GM10266 (cell line): ENCODE data around the gene EXOC3L4.
"Not testable (repeated sequence)": the region's sequence is repeated elsewhere in the genome, so short reads cannot be mapped to it uniquely, and the experiment has no call there.

Experiments
- DNase-seq: peaks from one replicate; pipeline ENCODE4 v3.0.0; 2012; ENCODE audit errors: extremely low spot score
- TF ChIP-seq, protein P1 (sequence below): IDR thresholded peaks from 2 replicates; pipeline ENCODE4 v1.5.1; 2012; ENCODE audit warnings: mild to moderate bottlenecking, low read depth; ENCODE audit not compliant: control insufficient read depth, insufficient read depth; ENCODE audit errors: missing control alignments

The EXOC3L4 gene

GRCh38 chr14:103115845-103116572 lies 21.5 kb downstream of the EXOC3L4 start:
- no peak for DNase-seq
- TF ChIP-seq, protein P1, sequence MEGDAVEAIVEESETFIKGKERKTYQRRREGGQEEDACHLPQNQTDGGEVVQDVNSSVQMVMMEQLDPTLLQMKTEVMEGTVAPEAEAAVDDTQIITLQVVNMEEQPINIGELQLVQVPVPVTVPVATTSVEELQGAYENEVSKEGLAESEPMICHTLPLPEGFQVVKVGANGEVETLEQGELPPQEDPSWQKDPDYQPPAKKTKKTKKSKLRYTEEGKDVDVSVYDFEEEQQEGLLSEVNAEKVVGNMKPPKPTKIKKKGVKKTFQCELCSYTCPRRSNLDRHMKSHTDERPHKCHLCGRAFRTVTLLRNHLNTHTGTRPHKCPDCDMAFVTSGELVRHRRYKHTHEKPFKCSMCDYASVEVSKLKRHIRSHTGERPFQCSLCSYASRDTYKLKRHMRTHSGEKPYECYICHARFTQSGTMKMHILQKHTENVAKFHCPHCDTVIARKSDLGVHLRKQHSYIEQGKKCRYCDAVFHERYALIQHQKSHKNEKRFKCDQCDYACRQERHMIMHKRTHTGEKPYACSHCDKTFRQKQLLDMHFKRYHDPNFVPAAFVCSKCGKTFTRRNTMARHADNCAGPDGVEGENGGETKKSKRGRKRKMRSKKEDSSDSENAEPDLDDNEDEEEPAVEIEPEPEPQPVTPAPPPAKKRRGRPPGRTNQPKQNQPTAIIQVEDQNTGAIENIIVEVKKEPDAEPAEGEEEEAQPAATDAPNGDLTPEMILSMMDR: no peak

GRCh38 chr14:103116636-103117035 lies 22.1 kb downstream of the EXOC3L4 start:
- DNase-seq: no peak
- TF ChIP-seq, protein P1: no peak

DNA sequence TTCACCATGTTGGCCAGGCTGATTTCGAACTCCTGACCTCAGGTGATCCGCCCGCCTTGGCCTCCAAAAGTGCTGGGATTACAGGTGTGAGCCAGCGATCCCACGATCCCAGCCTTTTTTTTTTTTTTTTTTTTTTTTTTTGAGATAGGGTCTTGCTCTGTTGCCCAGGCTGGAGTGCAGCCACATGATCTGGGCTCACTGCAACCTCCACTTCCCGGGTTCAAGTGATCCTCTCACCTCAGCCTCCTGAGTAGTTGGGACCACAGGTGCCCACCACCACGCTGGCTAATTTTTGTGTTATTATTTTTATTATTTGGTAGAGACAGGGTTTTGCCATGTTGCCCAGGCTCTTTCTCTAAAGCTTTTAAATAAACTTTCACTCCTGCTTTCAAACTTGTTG lies 23.0 kb downstream of the EXOC3L4 start:
- not testable (repeated sequence) for DNase-seq

DNA sequence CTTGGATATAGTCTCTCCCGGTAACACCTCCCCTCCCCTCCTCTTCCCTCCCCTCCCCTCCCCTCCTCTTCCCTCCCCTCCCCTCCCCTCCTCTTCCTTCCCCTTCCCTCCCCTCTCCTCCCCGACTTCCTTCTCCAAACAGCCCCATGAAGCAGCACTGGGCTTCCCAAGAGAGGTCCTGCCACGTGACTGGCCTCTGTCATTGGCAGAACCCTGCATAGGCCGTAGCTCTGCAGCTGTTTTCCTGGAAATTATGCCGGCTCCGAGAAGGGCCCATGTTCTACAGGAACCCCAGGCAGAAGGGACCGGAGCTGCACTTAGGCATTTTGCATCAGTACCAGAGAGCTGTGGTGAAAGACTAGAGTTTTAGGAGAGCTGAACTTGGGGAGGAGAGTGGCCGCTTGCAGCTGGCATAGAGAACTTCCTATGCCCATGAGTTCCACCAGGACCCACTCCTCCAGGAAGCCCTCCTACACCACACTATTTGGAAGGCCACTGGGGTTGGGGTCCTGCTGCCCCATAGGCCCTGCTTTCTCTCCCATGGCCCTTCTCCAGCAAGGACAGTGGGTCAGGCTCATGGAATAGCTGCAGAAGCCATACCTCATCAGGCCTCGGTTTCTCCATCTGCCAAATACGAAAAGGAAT lies 23.6 kb downstream of the EXOC3L4 start:
- DNase-seq: no peak
- TF ChIP-seq, protein P1: no peak

- TF ChIP-seq, protein P1: no peak
- DNase-seq: no peak
These were observed 24.3 kb downstream of the EXOC3L4 start for GRCh38 chr14:103118663-103119404.

DNA sequence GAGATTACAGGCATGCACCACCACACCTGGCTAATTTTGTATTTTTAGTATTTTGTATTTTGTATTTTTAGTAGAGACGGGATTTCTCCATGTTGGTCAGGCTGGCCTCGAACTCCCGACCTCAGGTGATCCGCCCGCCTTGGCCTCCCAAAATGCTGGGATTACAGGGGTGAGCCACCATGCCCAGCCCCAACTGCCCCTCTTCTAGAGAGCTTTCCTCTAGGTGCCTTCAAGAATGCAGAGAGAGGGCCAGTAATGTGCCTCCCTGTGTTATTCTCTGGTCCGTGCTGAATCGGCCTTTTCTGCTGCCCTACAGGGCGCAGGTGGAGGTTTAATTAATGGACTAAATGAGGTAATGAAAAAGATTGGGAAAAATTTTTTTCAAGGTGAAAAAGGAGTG lies 25.0 kb downstream of the EXOC3L4 start:
- DNase-seq: not testable (repeated sequence)

- TF ChIP-seq, protein P1: no peak
- DNase-seq: no peak
These were observed 26.8 kb downstream of the EXOC3L4 start for GRCh38 chr14:103121121-103121845.
